HG02973 (cell line): ENCODE measurements around the gene PSMB7.

Source experiments
- ATAC-seq: cut with Tn5 transposase; IDR thresholded peaks from one replicate; pipeline ENCODE4 v1.9.1; 2021; ENCODE audit warnings: moderate library complexity; ENCODE audit not compliant: unreplicated experiment

The PSMB7 gene

GRCh38 chr9:124358631-124359030 lies 56.6 kb downstream of the PSMB7 start:
- no peak for ATAC-seq

GRCh38 chr9:124357721-124358361 lies 57.4 kb downstream of the PSMB7 start:
- no peak for ATAC-seq

GRCh38 chr9:124356745-124357390 lies 58.4 kb downstream of the PSMB7 start:
- ATAC-seq, result no peak

GRCh38 chr9:124355941-124356744 lies 59.1 kb downstream of the PSMB7 start:
- no peak for ATAC-seq

GRCh38 chr9:124355039-124355940 lies 60.0 kb downstream of the PSMB7 start:
- no peak for ATAC-seq

GRCh38 chr9:124354346-124355038 lies 60.8 kb downstream of the PSMB7 start:
- no peak for ATAC-seq

- no peak for ATAC-seq
Observed at GRCh38 chr9:124353811-124354274, 61.4 kb downstream of the PSMB7 start.

GRCh38 chr9:124353166-124353768 lies 62.0 kb downstream of the PSMB7 start:
- ATAC-seq, result no peak

- ATAC-seq, result no peak
Observed at GRCh38 chr9:124352616-124353015, 62.6 kb downstream of the PSMB7 start.

GRCh38 chr9:124351672-124352468 lies 63.4 kb downstream of the PSMB7 start:
- ATAC-seq, result no peak

GRCh38 chr9:124350494-124351263 lies 64.6 kb downstream of the PSMB7 start:
- no peak for ATAC-seq

- no peak for ATAC-seq
Observed at GRCh38 chr9:124349675-124350493, 65.4 kb downstream of the PSMB7 start.

GRCh38 chr9:124349267-124349666 lies 66.0 kb downstream of the PSMB7 start:
- no peak for ATAC-seq

GRCh38 chr9:124348831-124349230 lies 66.4 kb downstream of the PSMB7 start:
- ATAC-seq, result no peak

- ATAC-seq, result no peak
Observed at GRCh38 chr9:124348363-124348762, 66.9 kb downstream of the PSMB7 start.

GRCh38 chr9:124347968-124348358 lies 67.3 kb downstream of the PSMB7 start:
- ATAC-seq, result no peak

GRCh38 chr9:124347206-124347967 lies 67.9 kb downstream of the PSMB7 start:
- no peak for ATAC-seq
